Hepatocyte (in vitro differentiated cells): ENCODE data around the gene UNC13A. TPM values are rescaled to one million over a fixed set of nuclear protein-coding genes. Genes with fewer than 3 reads are reported as not detected.

Experiments
- DNase-seq: peaks from one replicate; pipeline ENCODE4 v3.0.0-alpha.2; 2016; ENCODE audit warnings: low spot score
- H2AFZ ChIP-seq: fragments of 200-600 bp; sonication (generic); 2 replicates; pipeline ENCODE4 v1.6.0; 2016; ENCODE audit warnings: antibody characterized with exemption, mild to moderate bottlenecking
- H3K27ac ChIP-seq: fragments of 200-600 bp; sonication (generic); 2 replicates; pipeline ENCODE4 v1.5.1; 2016; ENCODE audit warnings: mild to moderate bottlenecking
- H3K27me3 ChIP-seq: fragments of 200-600 bp; sonication (generic); 2 replicates; pipeline ENCODE4 v1.6.1; 2016
- H3K36me3 ChIP-seq: fragments of 200-600 bp; sonication (generic); replicated peaks from 2 replicates; pipeline ENCODE4 v1.5.1; 2016; ENCODE audit warnings: low read depth; ENCODE audit not compliant: insufficient read depth
- H3K4me1 ChIP-seq: fragments of 200-600 bp; sonication (generic); 2 replicates; pipeline ENCODE4 v1.5.1; 2016; ENCODE audit warnings: mild to moderate bottlenecking, moderate library complexity; ENCODE audit not compliant: insufficient read depth
- H3K4me2 ChIP-seq: fragments of 200-600 bp; sonication (generic); 2 replicates; pipeline ENCODE4 v1.6.0; 2016
- H3K4me3 ChIP-seq: fragments of 200-600 bp; sonication (generic); 2 replicates; pipeline ENCODE4 v1.5.1; 2016; ENCODE audit warnings: mild to moderate bottlenecking
- H3K79me2 ChIP-seq: fragments of 200-600 bp; sonication (generic); 2 replicates; pipeline ENCODE4 v1.6.0; 2017; ENCODE audit warnings: mild to moderate bottlenecking
- H3K9me2 ChIP-seq: fragments of 200-600 bp; sonication (generic); replicated peaks from 2 replicates; pipeline ENCODE4 v1.6.0; 2017; ENCODE audit warnings: mild to moderate bottlenecking; ENCODE audit not compliant: insufficient read depth
- H3K9me3 ChIP-seq: fragments of 200-600 bp; sonication (generic); 2 replicates; pipeline ENCODE4 v1.5.1; 2016; ENCODE audit warnings: low read depth, mild to moderate bottlenecking
- H4K20me1 ChIP-seq: fragments of 200-600 bp; sonication (generic); 2 replicates; pipeline ENCODE4 v1.6.0; 2016; ENCODE audit warnings: mild to moderate bottlenecking; ENCODE audit not compliant: insufficient read depth, poor library complexity, severe bottlenecking
- CTCF ChIP-seq: fragments of 200-600 bp; sonication (generic); IDR thresholded peaks from 2 replicates; pipeline ENCODE4 v1.5.1; 2016; ENCODE audit warnings: antibody characterized with exemption, mild to moderate bottlenecking; ENCODE audit not compliant: poor library complexity
- EZH2 ChIP-seq: fragments of 200-600 bp; sonication (generic); IDR thresholded peaks from 2 replicates; pipeline ENCODE4 v1.6.1; 2016; ENCODE audit warnings: antibody characterized with exemption, mild to moderate bottlenecking, borderline replicate concordance
- EZH2phosphoT487 ChIP-seq: fragments of 200-600 bp; sonication (generic); IDR thresholded peaks from one replicate; pipeline ENCODE4 v1.6.1; 2018; ENCODE audit warnings: antibody characterized with exemption, mild to moderate bottlenecking, low read depth, moderate library complexity; ENCODE audit not compliant: unreplicated experiment, severe bottlenecking
- WGBS: methylation state at CpG from one replicate; pipeline ENCODE4 v1.1.6; 2016; ENCODE audit warnings: low lambda C conversion rate; ENCODE audit errors: missing lambda C conversion rate; 5-methylcytosine and 5-hydroxymethylcytosine counted together
- polyA plus RNA-seq: library from polyadenylated mRNA; unstranded; fragments of >200 nt; fragmentation: Nextera tagmentation; extraction: Ambion mirVana; gene quantifications from 2 replicates; pipeline ENCODE4 v1.2.1, GENCODE V29; 2016
- total RNA-seq: library from RNA; depleted of rRNA; stranded (reverse); fragments of >200 nt; gene quantifications from 2 replicates; pipeline ENCODE4 v1.2.3, GENCODE V29; 2014

Gene UNC13A
- total and polyA plus RNA-seq, 2 experiments from 2014 or later, result 0.10 TPM; not detected in 1

DNA sequence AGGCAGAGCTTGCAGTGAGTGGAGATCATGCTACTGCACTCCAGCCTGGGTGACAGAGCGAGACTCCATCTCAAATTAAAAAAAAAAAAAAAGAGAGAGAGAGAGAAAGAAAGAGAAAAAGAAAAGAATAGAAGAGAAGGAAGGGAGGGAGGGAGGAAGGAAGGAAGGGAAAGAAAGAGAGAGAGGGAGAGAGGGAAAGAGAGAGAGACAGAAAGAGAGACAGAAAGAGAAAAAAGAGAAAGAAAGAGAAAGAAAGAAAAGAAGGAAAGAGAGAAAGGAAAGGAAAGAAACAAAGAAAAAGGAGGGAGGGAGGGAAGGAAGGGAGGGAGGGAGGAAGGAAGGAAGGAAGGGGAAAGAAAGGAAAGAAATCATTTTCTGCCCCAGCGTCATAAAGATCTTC lies 7.0 kb upstream of the UNC13A start:
- 61% methylated on average over 2 of the region's 2 CpGs for WGBS
- no peak overlapping the region for H3K4me2 ChIP-seq

DNA sequence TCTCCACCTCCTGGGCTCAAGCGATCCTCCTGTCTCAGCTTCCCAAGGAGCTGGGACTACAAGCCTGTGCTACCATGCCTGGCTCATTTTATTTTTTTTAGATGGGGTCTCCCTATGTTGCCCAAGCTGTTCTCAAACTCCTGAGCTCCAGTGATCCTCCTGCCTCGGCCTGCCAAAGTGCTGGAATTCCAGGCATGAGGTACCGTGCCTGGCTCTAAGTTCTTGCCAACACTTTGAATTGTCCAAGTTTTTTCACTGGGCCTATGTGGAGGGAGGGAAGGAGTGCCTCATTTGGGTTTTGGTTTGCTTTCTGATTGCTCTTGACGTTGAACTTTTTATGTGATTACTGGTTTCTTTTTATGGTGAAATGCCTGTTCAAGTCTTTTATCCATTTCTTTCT lies 4.4 kb upstream of the UNC13A start:
- Histone ChIP-seq H4K20me1 (no peaks in the 10 kb centered on the region), H3K27ac (no peak overlapping the region), H3K9me2 (no peaks in the 10 kb centered on the region), H3K4me3 (no peak overlapping the region), H3K27me3 (peaks cover 14% of the 10 kb centered on the region), H3K79me2 (no peaks in the 10 kb centered on the region), H3K9me3 (no peaks in the 10 kb centered on the region), H3K4me2 (no peak overlapping the region), H3K4me1 (no peaks in the 10 kb centered on the region), H3K36me3 (no peaks in the 10 kb centered on the region), H2AFZ (no peak overlapping the region)
- no peak for DNase-seq
- TF ChIP-seq EZH2 (no peak), EZH2phosphoT487 (no peak), CTCF (no peak)
- WGBS, result 79% methylated on average over 4 of the region's 4 CpGs

More for the DNA sequence above, 7.0 kb upstream of the UNC13A start:
- no peak overlapping the region for H3K4me3 ChIP-seq
- no peaks in the 10 kb centered on the region for H3K9me3 ChIP-seq
- peaks cover 4% of the 10 kb centered on the region for H3K27me3 ChIP-seq
- no peaks in the 10 kb centered on the region for H3K9me2 ChIP-seq
- H3K27ac ChIP-seq, result no peak overlapping the region
- TF ChIP-seq EZH2phosphoT487 (no peak), CTCF (no peak), EZH2 (no peak)
- H4K20me1 ChIP-seq, result no peaks in the 10 kb centered on the region
- no peak overlapping the region for H2AFZ ChIP-seq
- no peak for DNase-seq
- no peaks in the 10 kb centered on the region for H3K36me3 ChIP-seq
- no peaks in the 10 kb centered on the region for H3K79me2 ChIP-seq
- no peaks in the 10 kb centered on the region for H3K4me1 ChIP-seq

GRCh38 chr19:17688853-17689595 lies 870 bp upstream of the UNC13A start:
- no peak overlapping the region for H3K4me3 ChIP-seq
- WGBS, result 71% methylated on average over 10 of the region's 10 CpGs
- H4K20me1 ChIP-seq, result no peaks in the 10 kb centered on the region
- no peak for DNase-seq
- H3K79me2 ChIP-seq, result no peaks in the 10 kb centered on the region
- peaks cover 40% of the 10 kb centered on the region for H3K27me3 ChIP-seq
- H3K9me3 ChIP-seq, result no peaks in the 10 kb centered on the region
- H3K27ac ChIP-seq, result no peak overlapping the region
- H3K9me2 ChIP-seq, result no peaks in the 10 kb centered on the region
- no peak for TF ChIP-seq CTCF
- no peak for TF ChIP-seq EZH2phosphoT487
- TF ChIP-seq EZH2, result no peak
- peaks cover 6% of the 10 kb centered on the region for H3K4me1 ChIP-seq
- no peak overlapping the region for H2AFZ ChIP-seq
- H3K36me3 ChIP-seq, result no peaks in the 10 kb centered on the region
- no peak overlapping the region for H3K4me2 ChIP-seq
